Osteocyte (in vitro differentiated cells): ENCODE data around the gene DDHD1. TPM values are rescaled to one million over a fixed set of nuclear protein-coding genes. Genes with fewer than 3 reads are reported as not detected.
A peak's percentile ranks its signal among the peaks of the same experiment; 100 is the strongest.

Experiments
- DNase-seq: peaks from one replicate; pipeline ENCODE4 v3.0.0; 2021; ENCODE audit warnings: mixed read lengths; ENCODE audit not compliant: unreplicated experiment; ENCODE audit errors: extremely low spot score
- H3K27ac Mint-ChIP-seq: one replicate; pipeline ENCODE4 v1.8.0; 2021; ENCODE audit warnings: mild to moderate bottlenecking, mixed read lengths; ENCODE audit not compliant: unreplicated experiment
- H3K27me3 Mint-ChIP-seq: one replicate; pipeline ENCODE4 v1.8.0; 2021; ENCODE audit warnings: mixed read lengths; ENCODE audit not compliant: unreplicated experiment
- H3K36me3 Mint-ChIP-seq: one replicate; pipeline ENCODE4 v1.8.0; 2021; ENCODE audit warnings: mixed read lengths; ENCODE audit not compliant: unreplicated experiment
- H3K4me1 Mint-ChIP-seq: one replicate; pipeline ENCODE4 v1.8.0; 2021; ENCODE audit warnings: mixed read lengths; ENCODE audit not compliant: unreplicated experiment
- H3K4me3 Mint-ChIP-seq: one replicate; pipeline ENCODE4 v1.8.0; 2021; ENCODE audit warnings: mild to moderate bottlenecking, moderate library complexity, mixed read lengths; ENCODE audit not compliant: unreplicated experiment
- H3K9me3 Mint-ChIP-seq: one replicate; pipeline ENCODE4 v1.8.0; 2021; ENCODE audit warnings: mixed read lengths; ENCODE audit not compliant: unreplicated experiment
- total RNA-seq: library from RNA; stranded (reverse); gene quantifications from 2 replicates; pipeline ENCODE4 v1.2.1, GENCODE V29; 2021
- TF ChIP-seq, protein P1 (sequence below): fragments of 200-600 bp; sonication (generic); IDR thresholded peaks from 2 replicates; pipeline ENCODE4 v1.5.0; 2021; ENCODE audit warnings: antibody characterized with exemption, mild to moderate bottlenecking, moderate library complexity

The DDHD1 gene
- total RNA-seq, 1 donor from 2014 or later, result 21.1 TPM

GRCh38 chr14:53167602-53168328 lies 14.6 kb upstream of the DDHD1 start:
- Mint-ChIP-seq H3K27me3 (no peaks in the 10 kb centered on the region), H3K27ac (peak overlapping the region; percentile 12), H3K4me3 (no peak overlapping the region), H3K36me3 (no peaks in the 10 kb centered on the region), H3K9me3 (no peaks in the 10 kb centered on the region), H3K4me1 (peaks cover 10% of the 10 kb centered on the region)
- TF ChIP-seq, protein P1, sequence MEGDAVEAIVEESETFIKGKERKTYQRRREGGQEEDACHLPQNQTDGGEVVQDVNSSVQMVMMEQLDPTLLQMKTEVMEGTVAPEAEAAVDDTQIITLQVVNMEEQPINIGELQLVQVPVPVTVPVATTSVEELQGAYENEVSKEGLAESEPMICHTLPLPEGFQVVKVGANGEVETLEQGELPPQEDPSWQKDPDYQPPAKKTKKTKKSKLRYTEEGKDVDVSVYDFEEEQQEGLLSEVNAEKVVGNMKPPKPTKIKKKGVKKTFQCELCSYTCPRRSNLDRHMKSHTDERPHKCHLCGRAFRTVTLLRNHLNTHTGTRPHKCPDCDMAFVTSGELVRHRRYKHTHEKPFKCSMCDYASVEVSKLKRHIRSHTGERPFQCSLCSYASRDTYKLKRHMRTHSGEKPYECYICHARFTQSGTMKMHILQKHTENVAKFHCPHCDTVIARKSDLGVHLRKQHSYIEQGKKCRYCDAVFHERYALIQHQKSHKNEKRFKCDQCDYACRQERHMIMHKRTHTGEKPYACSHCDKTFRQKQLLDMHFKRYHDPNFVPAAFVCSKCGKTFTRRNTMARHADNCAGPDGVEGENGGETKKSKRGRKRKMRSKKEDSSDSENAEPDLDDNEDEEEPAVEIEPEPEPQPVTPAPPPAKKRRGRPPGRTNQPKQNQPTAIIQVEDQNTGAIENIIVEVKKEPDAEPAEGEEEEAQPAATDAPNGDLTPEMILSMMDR, result no peak
- no peak for DNase-seq

- no peak overlapping the region for H3K4me3 Mint-ChIP-seq
- H3K36me3 Mint-ChIP-seq, result no peaks in the 10 kb centered on the region
- H3K27ac Mint-ChIP-seq, result no peak overlapping the region
- TF ChIP-seq, protein P1, result no peak
- H3K9me3 Mint-ChIP-seq, result no peaks in the 10 kb centered on the region
- H3K27me3 Mint-ChIP-seq, result no peaks in the 10 kb centered on the region
- H3K4me1 Mint-ChIP-seq, result peaks cover under 1% of the 10 kb centered on the region
- DNase-seq, result no peak
These were observed 8.8 kb upstream of the DDHD1 start for GRCh38 chr14:53161758-53162435.

DNA sequence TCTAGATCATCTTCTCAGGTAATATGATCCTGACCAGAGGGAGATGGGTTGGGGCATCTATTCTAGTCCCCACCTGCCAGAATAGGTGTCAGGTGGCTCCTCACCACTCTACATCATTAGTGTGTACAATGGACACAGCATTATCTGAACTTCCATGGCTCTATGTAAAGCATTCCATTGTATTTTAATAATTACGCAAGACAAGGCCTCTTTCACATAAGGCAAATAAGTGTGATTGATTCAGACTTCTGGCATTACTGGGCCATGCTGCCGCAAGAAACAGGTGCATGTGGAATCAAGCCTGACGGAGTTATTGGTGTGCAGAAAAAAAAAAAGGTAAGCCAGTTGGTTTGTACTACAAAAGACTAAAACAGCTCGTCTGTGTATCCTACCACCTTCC lies 3.1 kb upstream of the DDHD1 start:
- H3K9me3 Mint-ChIP-seq, result no peaks in the 10 kb centered on the region
- H3K27me3 Mint-ChIP-seq, result no peaks in the 10 kb centered on the region
- peaks cover 5% of the 10 kb centered on the region for H3K4me1 Mint-ChIP-seq
- no peak for DNase-seq
- H3K36me3 Mint-ChIP-seq, result no peaks in the 10 kb centered on the region
- H3K27ac Mint-ChIP-seq, result no peak overlapping the region
- no peak overlapping the region for H3K4me3 Mint-ChIP-seq
- TF ChIP-seq, protein P1, result no peak

DNA sequence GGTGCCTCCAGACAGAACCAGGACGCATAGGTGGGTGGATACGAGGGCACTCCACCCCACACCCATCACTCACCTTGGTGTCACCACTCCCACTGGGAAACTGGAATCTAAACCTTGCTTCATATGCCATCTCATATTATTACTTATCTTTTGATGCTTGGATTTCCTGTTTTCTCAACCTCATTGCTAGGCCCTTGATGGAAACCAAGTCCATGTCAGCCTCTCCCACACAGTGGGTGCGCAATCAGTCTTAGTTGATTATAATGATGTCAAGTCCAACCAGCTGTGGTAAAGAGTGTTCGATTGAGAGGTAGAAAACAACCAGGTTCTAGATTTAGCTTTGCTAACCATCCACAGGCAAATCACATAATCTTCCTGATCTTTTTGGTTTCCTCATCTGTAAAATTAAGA lies 584 bp upstream of the DDHD1 start:
- Mint-ChIP-seq H3K4me3 (peak overlapping the region; percentile 82), H3K4me1 (peaks cover 19% of the 10 kb centered on the region), H3K9me3 (no peaks in the 10 kb centered on the region), H3K27me3 (no peaks in the 10 kb centered on the region), H3K36me3 (no peaks in the 10 kb centered on the region), H3K27ac (peak overlapping the region; percentile 67)
- DNase-seq, result no peak
- TF ChIP-seq, protein P1, result no peak

DNA sequence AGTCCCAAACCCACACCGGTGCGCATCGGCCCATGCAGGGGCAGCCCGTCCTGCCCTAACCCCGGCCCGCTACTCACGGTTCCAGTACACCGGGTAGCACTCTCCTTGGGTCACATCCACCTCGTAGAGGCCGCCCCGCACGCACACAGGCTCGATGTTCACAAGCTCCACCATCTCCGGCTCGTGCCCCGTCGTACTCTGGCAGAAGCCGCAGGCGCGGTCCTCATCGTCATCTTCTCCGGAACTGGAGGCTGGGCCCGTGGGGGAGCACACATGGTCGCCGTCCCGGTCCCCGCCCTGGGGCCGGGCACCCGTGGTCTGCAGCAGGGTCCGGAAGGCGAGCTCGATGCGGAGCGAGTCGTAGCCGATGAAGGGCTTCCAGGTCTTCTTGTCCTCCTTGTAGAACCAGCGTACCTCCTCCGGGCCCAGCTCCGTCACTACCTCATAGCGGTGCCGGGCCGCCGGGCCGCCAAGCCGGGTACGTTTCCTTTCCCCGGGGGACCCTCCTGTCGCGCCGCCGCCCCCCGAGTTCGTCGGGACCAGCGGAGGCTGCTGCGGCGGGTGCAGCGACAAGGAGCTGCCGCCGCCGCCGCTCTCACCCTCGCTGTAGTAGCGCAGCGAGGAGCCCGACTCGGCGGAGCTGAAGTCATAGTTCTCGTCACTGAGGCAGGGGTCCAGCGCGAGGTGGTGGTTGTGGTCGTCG lies 788 bp downstream of the DDHD1 start:
- Mint-ChIP-seq H3K27me3 (no peaks in the 10 kb centered on the region), H3K9me3 (no peaks in the 10 kb centered on the region), H3K27ac (peak overlapping the region; percentile 62), H3K4me1 (peaks cover 19% of the 10 kb centered on the region), H3K36me3 (no peaks in the 10 kb centered on the region), H3K4me3 (peak overlapping the region; percentile 97)
- TF ChIP-seq, protein P1, result no peak
- DNase-seq, result peak; percentile 85
